Progenitor cell of endocrine pancreas (in vitro differentiated cells): Measurements from ENCODE around the gene PAM. TPM values are rescaled to one million over a fixed set of nuclear protein-coding genes. Genes with fewer than 3 reads are reported as not detected.

Experiments
- DNase-seq: peaks from one replicate; pipeline ENCODE4 v3.0.0; 2021; ENCODE audit warnings: low spot score; ENCODE audit not compliant: unreplicated experiment
- H3K27ac Mint-ChIP-seq: 2 replicates; pipeline ENCODE4 v1.8.0; 2021; ENCODE audit warnings: mild to moderate bottlenecking, moderate library complexity, mixed read lengths
- H3K27me3 Mint-ChIP-seq: 2 replicates; pipeline ENCODE4 v1.8.0; 2021; ENCODE audit warnings: mixed read lengths
- H3K36me3 Mint-ChIP-seq: 2 replicates; pipeline ENCODE4 v1.8.0; 2022; ENCODE audit warnings: mixed read lengths; ENCODE audit not compliant: insufficient read depth
- H3K4me1 Mint-ChIP-seq: 2 replicates; pipeline ENCODE4 v1.8.0; 2021; ENCODE audit warnings: low read depth, mixed read lengths
- H3K4me3 Mint-ChIP-seq: 2 replicates; pipeline ENCODE4 v1.8.0; 2021; ENCODE audit warnings: low read depth, mild to moderate bottlenecking, moderate library complexity, mixed read lengths
- H3K9me3 Mint-ChIP-seq: 2 replicates; pipeline ENCODE4 v1.8.0; 2021; ENCODE audit warnings: low read depth, mixed read lengths
- CTCF ChIP-seq: fragments of 200-600 bp; sonication (generic); IDR thresholded peaks from one replicate; pipeline ENCODE4 v1.5.0; 2021; ENCODE audit warnings: antibody characterized with exemption, mild to moderate bottlenecking; ENCODE audit not compliant: unreplicated experiment
- total RNA-seq: library from RNA; stranded (reverse); gene quantifications from 2 replicates; pipeline ENCODE4 v1.2.1, GENCODE V29; 2021

PAM gene
- total RNA-seq, 1 donor from 2014 or later: 111 TPM

GRCh38 chr5:102778478-102778877 lies 23.4 kb downstream of the PAM start:
- Mint-ChIP-seq H3K27me3 (no peaks in the 10 kb centered on the region), H3K4me1 (peaks cover 10% of the 10 kb centered on the region), H3K9me3 (peaks cover 12% of the 10 kb centered on the region), H3K27ac (no peak overlapping the region), H3K36me3 (peaks cover 4% of the 10 kb centered on the region), H3K4me3 (no peak overlapping the region)
- no peak for TF ChIP-seq CTCF
- DNase-seq: no peak

- DNase-seq: no peak
- TF ChIP-seq CTCF: no peak
- Mint-ChIP-seq H3K9me3 (peaks cover 8% of the 10 kb centered on the region), H3K4me3 (no peak overlapping the region), H3K4me1 (peaks cover 12% of the 10 kb centered on the region), H3K27ac (no peak overlapping the region), H3K27me3 (no peaks in the 10 kb centered on the region), H3K36me3 (peaks cover 8% of the 10 kb centered on the region)
Observed at GRCh38 chr5:102781359-102781758, 26.3 kb downstream of the PAM start.

GRCh38 chr5:102781786-102782185 lies 26.7 kb downstream of the PAM start:
- Mint-ChIP-seq H3K36me3 (peaks cover 8% of the 10 kb centered on the region), H3K4me1 (peaks cover 13% of the 10 kb centered on the region), H3K9me3 (peaks cover 8% of the 10 kb centered on the region), H3K4me3 (no peak overlapping the region), H3K27me3 (no peaks in the 10 kb centered on the region), H3K27ac (no peak overlapping the region)
- no peak for TF ChIP-seq CTCF
- DNase-seq: no peak

DNA sequence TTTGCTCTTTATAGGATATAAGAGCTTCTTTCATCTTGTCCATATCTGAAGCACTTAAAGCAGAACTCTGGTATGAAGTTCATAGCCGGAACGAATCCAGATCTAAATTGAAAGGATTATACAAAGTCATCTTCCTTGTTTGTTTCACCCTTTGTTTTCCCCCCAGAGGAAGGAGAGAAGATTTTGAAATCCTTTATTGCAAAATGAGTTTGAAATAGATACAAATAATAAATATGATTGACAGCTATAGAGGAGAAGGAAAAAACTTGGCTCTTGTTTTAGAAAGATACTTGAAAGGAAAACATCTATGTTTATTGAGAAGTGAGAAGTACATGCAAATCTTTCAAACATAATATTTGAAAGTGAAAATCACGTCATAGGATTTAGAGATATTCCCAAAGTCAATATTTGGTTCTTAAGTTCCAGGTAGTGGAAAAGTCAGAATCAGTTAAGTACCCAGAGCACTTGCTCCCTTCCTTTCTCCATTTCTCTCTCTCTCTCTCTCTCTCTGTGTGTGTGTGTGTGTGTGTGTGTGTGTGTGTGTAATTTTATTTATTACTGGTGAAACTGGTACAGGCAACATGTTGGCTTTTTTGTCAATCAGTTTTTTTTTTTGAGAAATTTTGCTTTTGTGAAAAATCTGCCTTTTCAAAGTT lies 27.2 kb downstream of the PAM start:
- Mint-ChIP-seq H3K4me1 (peaks cover 13% of the 10 kb centered on the region), H3K4me3 (no peak overlapping the region), H3K36me3 (peaks cover 8% of the 10 kb centered on the region), H3K27ac (no peak overlapping the region), H3K9me3 (peaks cover 8% of the 10 kb centered on the region), H3K27me3 (no peaks in the 10 kb centered on the region)
- TF ChIP-seq CTCF: no peak
- DNase-seq: no peak

GRCh38 chr5:102787134-102787533 lies 32.0 kb downstream of the PAM start:
- Mint-ChIP-seq H3K4me1 (peaks cover 12% of the 10 kb centered on the region), H3K36me3 (peaks cover 8% of the 10 kb centered on the region), H3K27me3 (no peaks in the 10 kb centered on the region), H3K4me3 (no peak overlapping the region), H3K27ac (no peak overlapping the region), H3K9me3 (peaks cover 8% of the 10 kb centered on the region)
- no peak for DNase-seq
- TF ChIP-seq CTCF: no peak
